H9 (cell line): Measurements from ENCODE around the gene ALOX15B. TPM values are rescaled to one million over a fixed set of nuclear protein-coding genes. Genes with fewer than 3 reads are reported as not detected.

Source experiments
- DNase-seq: peaks from one replicate; pipeline ENCODE4 v3.0.0-alpha.2; 2017
- H2AFZ ChIP-seq: one replicate; pipeline ENCODE4 v1.6.1; 2013; ENCODE audit warnings: mild to moderate bottlenecking, low read length, control low read depth, moderate library complexity
- H2AK5ac ChIP-seq: 2 replicates; pipeline ENCODE4 v1.6.1; 2013; ENCODE audit warnings: low read length, control low read depth, mixed read lengths; ENCODE audit not compliant: insufficient read length
- H2BK120ac ChIP-seq: one replicate; pipeline ENCODE4 v1.6.1; 2013; ENCODE audit warnings: low read depth, mild to moderate bottlenecking, low read length, control low read depth, inconsistent platforms; ENCODE audit not compliant: poor library complexity, severe bottlenecking
- H2BK12ac ChIP-seq: 2 replicates; pipeline ENCODE4 v1.6.1; 2013; ENCODE audit warnings: low read length, control low read depth, mixed read lengths, low read depth; ENCODE audit not compliant: insufficient read length
- H2BK15ac ChIP-seq: 2 replicates; pipeline ENCODE4 v1.6.1; 2013; ENCODE audit warnings: low read depth, low read length, control low read depth
- H2BK20ac ChIP-seq: one replicate; pipeline ENCODE4 v1.6.1; 2013; ENCODE audit warnings: low read depth, mild to moderate bottlenecking, low read length, control low read depth, inconsistent platforms; ENCODE audit not compliant: poor library complexity, severe bottlenecking
- H2BK5ac ChIP-seq: 2 replicates; pipeline ENCODE4 v1.6.1; 2013; ENCODE audit warnings: low read length, control low read depth, mixed read lengths; ENCODE audit not compliant: insufficient read length
- H3K14ac ChIP-seq: 2 replicates; pipeline ENCODE4 v1.6.1; 2013; ENCODE audit warnings: low read length, control low read depth; ENCODE audit not compliant: insufficient read depth
- H3K18ac ChIP-seq: 2 replicates; pipeline ENCODE4 v1.6.1; 2013; ENCODE audit warnings: low read depth, mild to moderate bottlenecking, mixed read lengths, low read length, control low read depth; ENCODE audit not compliant: insufficient read length
- H3K23ac ChIP-seq: 2 replicates; pipeline ENCODE4 v1.6.1; 2013; ENCODE audit warnings: low read length, control low read depth, mixed read lengths, low read depth; ENCODE audit not compliant: insufficient read length
- H3K23me2 ChIP-seq: 2 replicates; pipeline ENCODE4 v1.6.1; 2013; ENCODE audit warnings: low read depth, mild to moderate bottlenecking, mixed read lengths, low read length, control low read depth; ENCODE audit not compliant: insufficient read length, poor library complexity, severe bottlenecking
- H3K27ac ChIP-seq: 2 replicates; pipeline ENCODE4 v1.5.1; 2013; ENCODE audit warnings: low read length, control low read depth, mixed read lengths, low read depth; ENCODE audit not compliant: insufficient read length
- H3K27me3 ChIP-seq: 2 replicates; pipeline ENCODE4 v1.6.1; 2013; ENCODE audit warnings: low read length, control low read depth, inconsistent platforms; ENCODE audit not compliant: insufficient read depth
- H3K4ac ChIP-seq: 2 replicates; pipeline ENCODE4 v1.6.1; 2013; ENCODE audit warnings: low read depth, mild to moderate bottlenecking, control low read depth, inconsistent platforms, low read length, moderate library complexity
- H3K4me1 ChIP-seq: 2 replicates; pipeline ENCODE4 v1.6.1; 2013; ENCODE audit warnings: low read length, control low read depth, inconsistent platforms; ENCODE audit not compliant: insufficient read depth
- H3K4me2 ChIP-seq: 2 replicates; pipeline ENCODE4 v1.6.1; 2013; ENCODE audit warnings: low read length, control low read depth, mixed read lengths; ENCODE audit not compliant: insufficient read length, insufficient read depth
- H3K56ac ChIP-seq: 2 replicates; pipeline ENCODE4 v1.6.1; 2013; ENCODE audit warnings: low read depth, mild to moderate bottlenecking, mixed read lengths, low read length, control low read depth; ENCODE audit not compliant: insufficient read length
- H3K79me1 ChIP-seq: 2 replicates; pipeline ENCODE4 v1.6.1; 2013; ENCODE audit warnings: low read depth, mild to moderate bottlenecking, moderate library complexity, low read length, control low read depth, inconsistent platforms; ENCODE audit not compliant: insufficient read depth, poor library complexity, severe bottlenecking
- H3K79me2 ChIP-seq: 2 replicates; pipeline ENCODE4 v1.6.1; 2013; ENCODE audit warnings: low read length, control low read depth, inconsistent platforms; ENCODE audit not compliant: insufficient read depth
- H3K9ac ChIP-seq: 2 replicates; pipeline ENCODE4 v1.6.1; 2013; ENCODE audit warnings: low read length, control low read depth, mixed read lengths; ENCODE audit not compliant: insufficient read length; ENCODE audit errors: extremely low read depth
- H3K9me3 ChIP-seq: one replicate; pipeline ENCODE4 v1.6.1; 2013; ENCODE audit warnings: low read depth, low read length, inconsistent platforms; ENCODE audit not compliant: control insufficient read depth
- H3T11ph ChIP-seq: one replicate; pipeline ENCODE4 v1.6.1; 2013; ENCODE audit warnings: mild to moderate bottlenecking, low read length, control low read depth, inconsistent platforms
- H4K20me1 ChIP-seq: one replicate; pipeline ENCODE4 v1.6.1; 2013; ENCODE audit not compliant: control insufficient read depth, insufficient read length, insufficient read depth
- H4K5ac ChIP-seq: 2 replicates; pipeline ENCODE4 v1.6.1; 2013; ENCODE audit warnings: low read depth, mild to moderate bottlenecking, mixed read lengths, low read length, control low read depth; ENCODE audit not compliant: insufficient read length
- H4K8ac ChIP-seq: replicated peaks from 2 replicates; pipeline ENCODE4 v1.6.1; 2013; ENCODE audit warnings: low read length, control low read depth, mixed read lengths, low read depth; ENCODE audit not compliant: insufficient read length
- H4K91ac ChIP-seq: 2 replicates; pipeline ENCODE4 v1.6.1; 2013; ENCODE audit warnings: low read depth, mild to moderate bottlenecking, moderate library complexity, mixed read lengths, low read length, control low read depth; ENCODE audit not compliant: insufficient read length
- H3K27ac Mint-ChIP-seq, 3 experiments: 2 replicates in 2 of 3; 3 replicates in 1 of 3; pipeline ENCODE4 v1.8.0; 2020 to 2021; ENCODE audit warnings: mixed read lengths in 3 of 3, mild to moderate bottlenecking in 1 of 3, moderate library complexity in 1 of 3
- H3K27me3 Mint-ChIP-seq: 2 replicates; pipeline ENCODE4 v1.8.0; 2021; ENCODE audit warnings: low read depth, mild to moderate bottlenecking, moderate library complexity, mixed read lengths
- H3K36me3 Mint-ChIP-seq, 3 experiments: 2 replicates in 2 of 3; 3 replicates in 1 of 3; pipeline ENCODE4 v1.8.0; 2020 to 2021; ENCODE audit warnings: low read depth in 3 of 3, mixed read lengths in 3 of 3; ENCODE audit not compliant: insufficient read depth in 1 of 3
- H3K4me1 Mint-ChIP-seq, 2 experiments: 2 replicates each; pipeline ENCODE4 v1.8.0; 2020; ENCODE audit warnings: mixed read lengths in 2 of 2
- H3K4me3 Mint-ChIP-seq, 2 experiments: 2 replicates in 1 of 2; 3 replicates in 1 of 2; pipeline ENCODE4 v1.8.0; 2020 to 2021; ENCODE audit warnings: mild to moderate bottlenecking in 2 of 2, mixed read lengths in 2 of 2, moderate library complexity in 1 of 2
- H3K9me3 Mint-ChIP-seq, 2 experiments: 2 replicates in 1 of 2; 3 replicates in 1 of 2; pipeline ENCODE4 v1.8.0; 2020; ENCODE audit warnings: mild to moderate bottlenecking in 2 of 2, mixed read lengths in 2 of 2, moderate library complexity in 1 of 2
- CTCF ChIP-seq: fragments of 200-600 bp; sonication (generic); conservative IDR thresholded peaks from 3 replicates; pipeline ENCODE4 v1.8.0; 2021; ENCODE audit warnings: antibody characterized with exemption, mild to moderate bottlenecking
- WGBS: extraction: QIAGEN DNeasy Blood & Tissue Kit; methylation state at CpG from one replicate; pipeline ENCODE4 v1.1.7; 2013; ENCODE audit warnings: missing lambda C conversion rate, low lambda C conversion rate, mixed read lengths; ENCODE audit not compliant: insufficient read length; ENCODE audit errors: extremely low coverage; 5-methylcytosine and 5-hydroxymethylcytosine counted together
- total RNA-seq: library from RNA; stranded (reverse); gene quantifications from 2 replicates; pipeline ENCODE4 v1.2.1, GENCODE V29; 2021

ALOX15B gene
- total RNA-seq, 1 experiment from 2014 or later: not detected

- Histone ChIP-seq H3K27me3 (no peaks in the 10 kb centered on the region), H2AFZ (no peak overlapping the region), H4K8ac (no peak overlapping the region), H2BK120ac (no peak overlapping the region), H3K27ac (no peak overlapping the region), H2BK5ac (no peak overlapping the region), H4K5ac (no peak overlapping the region), H3K4me1 (no peaks in the 10 kb centered on the region), H3K14ac (no peak overlapping the region), H3T11ph (no peak overlapping the region), H3K56ac (no peak overlapping the region), H2BK15ac (no peak overlapping the region), H3K79me1 (no peaks in the 10 kb centered on the region), H3K4me2 (no peak overlapping the region), H3K9ac (no peak overlapping the region), H3K23ac (no peak overlapping the region), H3K79me2 (no peaks in the 10 kb centered on the region), H4K91ac (no peak overlapping the region), H2AK5ac (no peak overlapping the region), H3K18ac (no peak overlapping the region), H3K4ac (no peak overlapping the region), H2BK12ac (no peak overlapping the region), H3K9me3 (no peaks in the 10 kb centered on the region), H2BK20ac (no peak overlapping the region), H3K23me2 (no peaks in the 10 kb centered on the region), H4K20me1 (no peaks in the 10 kb centered on the region)
- H3K27ac Mint-ChIP-seq: no peak overlapping the region; a peak in 2 of 7 replicates
- no CpG with 5 or more reads among the region's 12 CpGs for WGBS
- no peaks in the 10 kb centered on the region for H3K36me3 Mint-ChIP-seq
- H3K27me3 Mint-ChIP-seq: peaks cover 39% of the 10 kb centered on the region
- no peak for TF ChIP-seq CTCF
- no peak for DNase-seq
- no peak overlapping the region for H3K4me3 Mint-ChIP-seq
- no peaks in the 10 kb centered on the region; a peak in 1 of 5 replicates for H3K9me3 Mint-ChIP-seq
- peaks cover 0 to 5% of the 10 kb centered on the region in 2 experiments; a peak in 3 of 4 replicates for H3K4me1 Mint-ChIP-seq
These were observed 9.4 kb downstream of the ALOX15B start for GRCh38 chr17:8048236-8048635.
